ENCODE measurements around the gene IL1RL2. TPM values are rescaled to one million over a fixed set of nuclear protein-coding genes. Genes with fewer than 3 reads are reported as not detected.

IL1RL2 gene
- total and polyA plus RNA-seq, 4 donors: 0.35 to 1.3 (median 0.82) TPM

- TF ChIP-seq CTCF (IDR thresholded peaks at IDR 0.05; ENCODE audit: control extremely low read depth, extremely low read depth): no peak
- H3K36me3 ChIP-seq (ENCODE audit: control insufficient read depth in 4 of 4, insufficient read depth in 4 of 4, low read length in 4 of 4): no peaks in the 10 kb centered on the region
- no peak for ATAC-seq (ENCODE audit: insufficient read depth, low FRiP score)
- no peak for DNase-seq
- peaks cover 0 to 7% (median 0%) of the 10 kb centered on the region in 5 donors for H3K4me1 ChIP-seq (ENCODE audit: control insufficient read depth in 5 of 5, insufficient read depth in 5 of 5, low read length in 5 of 5)
- WGBS, 2 donors: 77 to 90% methylated on average over 1 of the region's 1 CpG
- no peaks in the 10 kb centered on the region for H3K27me3 ChIP-seq (ENCODE audit: control insufficient read depth in 3 of 3, insufficient read depth in 3 of 3, low read length in 2 of 3)
- no peaks in the 10 kb centered on the region for H3K9me3 ChIP-seq (ENCODE audit: control insufficient read depth in 4 of 4, insufficient read depth in 3 of 4, low read length in 3 of 4)
- no peak overlapping the region for H3K9ac ChIP-seq (ENCODE audit: insufficient read depth in 1 of 2, low read length in 2 of 2)
- H3K27ac ChIP-seq (ENCODE audit: low read depth in 1 of 2, low read length in 1 of 2): no peak overlapping the region
- no peak overlapping the region for H3K4me3 ChIP-seq
These were observed 79.4 kb downstream of the IL1RL2 start for GRCh38 chr2:102266204-102266603.

DNA sequence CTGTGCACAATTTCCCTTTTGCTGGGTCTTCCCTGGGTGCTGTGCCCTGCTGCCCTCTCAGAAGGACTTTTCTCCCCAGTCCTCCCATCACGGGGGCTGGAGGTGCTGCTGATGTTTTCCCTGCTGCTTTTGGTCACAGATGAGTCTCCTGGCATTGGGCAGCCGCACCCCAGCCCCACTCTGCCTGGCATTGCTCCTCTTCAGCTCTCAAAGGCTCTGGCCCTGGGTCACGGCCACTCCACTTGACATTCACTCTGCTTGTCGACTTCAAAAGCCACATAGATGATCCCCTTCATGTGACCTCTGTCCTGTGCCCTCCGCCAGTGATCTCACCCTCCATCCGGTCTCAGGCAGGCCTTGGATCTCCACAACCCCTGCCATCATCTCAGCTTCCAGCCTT, 81.0 kb downstream of the IL1RL2 start:
- H3K9ac ChIP-seq (ENCODE audit: insufficient read depth in 1 of 2, low read length in 2 of 2): no peak overlapping the region
- H3K4me3 ChIP-seq: no peak overlapping the region
- 84 to 92% methylated on average over 6 of the region's 6 CpGs for WGBS, 2 donors
- no peak overlapping the region for H3K27ac ChIP-seq (ENCODE audit: low read depth in 1 of 2, low read length in 1 of 2)
- DNase-seq (no peak), ATAC-seq (ENCODE audit: insufficient read depth, low FRiP score) (no peak)
- TF ChIP-seq CTCF (IDR thresholded peaks at IDR 0.05; ENCODE audit: control extremely low read depth, extremely low read depth): no peak
- H3K36me3 ChIP-seq (ENCODE audit: control insufficient read depth in 4 of 4, insufficient read depth in 4 of 4, low read length in 4 of 4): no peaks in the 10 kb centered on the region
- no peaks in the 10 kb centered on the region for H3K9me3 ChIP-seq (ENCODE audit: control insufficient read depth in 4 of 4, insufficient read depth in 3 of 4, low read length in 3 of 4)
- peaks cover 0 to 7% (median 0%) of the 10 kb centered on the region in 5 donors for H3K4me1 ChIP-seq (ENCODE audit: control insufficient read depth in 5 of 5, insufficient read depth in 5 of 5, low read length in 5 of 5)
- no peaks in the 10 kb centered on the region for H3K27me3 ChIP-seq (ENCODE audit: control insufficient read depth in 3 of 3, insufficient read depth in 3 of 3, low read length in 2 of 3)

GRCh38 chr2:102268510-102269199, 81.8 kb downstream of the IL1RL2 start:
- Histone ChIP-seq H3K27ac (ENCODE audit: low read depth in 1 of 2, low read length in 1 of 2) (no peak overlapping the region), H3K36me3 (ENCODE audit: control insufficient read depth in 4 of 4, insufficient read depth in 4 of 4, low read length in 4 of 4) (no peaks in the 10 kb centered on the region), H3K9me3 (ENCODE audit: control insufficient read depth in 4 of 4, insufficient read depth in 3 of 4, low read length in 3 of 4) (no peaks in the 10 kb centered on the region), H3K4me1 (ENCODE audit: control insufficient read depth in 5 of 5, insufficient read depth in 5 of 5, low read length in 5 of 5) (peaks cover 0 to 7% (median 0%) of the 10 kb centered on the region in 5 donors), H3K9ac (ENCODE audit: insufficient read depth in 1 of 2, low read length in 2 of 2) (no peak overlapping the region), H3K27me3 (ENCODE audit: control insufficient read depth in 3 of 3, insufficient read depth in 3 of 3, low read length in 2 of 3) (no peaks in the 10 kb centered on the region), H3K4me3 (no peak overlapping the region)
- DNase-seq (peak in 2 of 3 donors; percentile 54 to 74), ATAC-seq (ENCODE audit: insufficient read depth, low FRiP score) (no peak)
- no peak for TF ChIP-seq CTCF (IDR thresholded peaks at IDR 0.05; ENCODE audit: control extremely low read depth, extremely low read depth)
- 96 to 98% methylated on average over 4 of the region's 4 CpGs for WGBS, 2 donors

DNA sequence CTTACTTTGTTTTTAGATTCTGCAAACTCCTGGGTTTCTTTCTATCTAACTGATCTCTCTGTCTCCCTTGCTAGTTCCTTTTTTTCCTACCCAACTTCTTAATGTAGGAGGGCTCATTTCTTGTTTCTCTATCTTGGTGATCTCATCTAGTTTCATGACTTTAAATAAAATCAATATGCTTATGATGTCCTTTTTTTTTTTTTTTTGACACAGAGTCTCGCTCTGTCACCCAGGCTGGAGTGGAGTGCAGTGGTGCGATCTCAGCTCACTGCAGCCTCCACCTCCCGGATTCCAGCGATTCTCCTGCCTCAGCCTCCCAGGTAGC, 82.3 kb downstream of the IL1RL2 start:
- Histone ChIP-seq H3K27me3 (ENCODE audit: control insufficient read depth in 3 of 3, insufficient read depth in 3 of 3, low read length in 2 of 3) (no peaks in the 10 kb centered on the region), H3K9me3 (ENCODE audit: control insufficient read depth in 4 of 4, insufficient read depth in 3 of 4, low read length in 3 of 4) (no peaks in the 10 kb centered on the region), H3K27ac (ENCODE audit: low read depth in 1 of 2, low read length in 1 of 2) (no peak overlapping the region), H3K4me3 (no peak overlapping the region), H3K4me1 (ENCODE audit: control insufficient read depth in 5 of 5, insufficient read depth in 5 of 5, low read length in 5 of 5) (peaks cover 0 to 7% (median 0%) of the 10 kb centered on the region in 5 donors), H3K9ac (ENCODE audit: insufficient read depth in 1 of 2, low read length in 2 of 2) (no peak overlapping the region), H3K36me3 (ENCODE audit: control insufficient read depth in 4 of 4, insufficient read depth in 4 of 4, low read length in 4 of 4) (no peaks in the 10 kb centered on the region)
- no peak for TF ChIP-seq CTCF (IDR thresholded peaks at IDR 0.05; ENCODE audit: control extremely low read depth, extremely low read depth)
- ATAC-seq (ENCODE audit: insufficient read depth, low FRiP score): no peak
- DNase-seq: no peak
- WGBS, 2 donors: 81 to 87% methylated on average over 4 of the region's 4 CpGs
